ENCODE results near the gene SESN2. TPM values are rescaled to one million over a fixed set of nuclear protein-coding genes. Genes with fewer than 3 reads are reported as not detected.

SESN2 gene
- total RNA-seq, 1 experiment from 2014 or later, result 118 TPM

DNA sequence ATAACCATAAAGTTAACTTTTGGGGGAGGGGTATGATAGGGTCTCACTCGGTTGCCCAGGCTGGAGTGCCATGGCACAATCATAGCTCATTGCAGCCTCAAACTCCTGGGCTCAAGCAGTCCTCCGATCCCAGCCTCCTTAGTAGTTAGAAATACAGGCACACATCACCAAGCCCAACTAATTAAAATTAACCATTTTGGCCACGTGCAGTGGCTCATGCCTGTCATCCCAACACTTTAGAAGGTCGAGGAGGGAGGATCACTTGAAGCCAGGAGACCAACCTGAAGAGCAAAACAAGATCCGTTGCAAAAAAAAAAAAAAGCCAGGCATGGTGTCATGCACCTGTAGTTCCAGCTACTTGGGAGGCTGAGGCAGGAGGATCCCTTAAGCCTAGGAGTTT is 42.9 kb downstream of the SESN2 start:
- Mint-ChIP-seq H3K4me3 (ENCODE audit: unreplicated experiment) (no peak overlapping the region), H3K27me3 (ENCODE audit: insufficient read depth, unreplicated experiment) (no peaks in the 10 kb centered on the region), H3K4me1 (ENCODE audit: insufficient read depth, unreplicated experiment) (no peaks in the 10 kb centered on the region), H3K36me3 (ENCODE audit: insufficient read depth, unreplicated experiment) (no peaks in the 10 kb centered on the region), H3K9me3 (ENCODE audit: unreplicated experiment) (no peaks in the 10 kb centered on the region), H3K27ac (ENCODE audit: low read depth, unreplicated experiment) (peak overlapping the region; percentile 13)
- no TSS peak for BruUV-seq (replicated peaks)
- ChIA-PET POLR2A (interaction anchor here (0.6 to 2.7 kb wide), 5 partner anchors 10 to 81 kb away, joined by 3 to 15 read pairs (median 5); no protein-coding TSS in a partner anchor), CTCF (interaction anchor here (0.6 to 0.8 kb wide), 3 partner anchors 9 to 399 kb away, joined by 4 to 10 read pairs (median 4); no protein-coding TSS in a partner anchor)
- TF ChIP-seq CTCF (IDR thresholded peaks at IDR 0.05; ENCODE audit: unreplicated experiment), result no peak
- intact Hi-C loops (cut with micrococcal nuclease), result no loop called here
- DNase-seq (ENCODE audit: unreplicated experiment), result no peak

DNA sequence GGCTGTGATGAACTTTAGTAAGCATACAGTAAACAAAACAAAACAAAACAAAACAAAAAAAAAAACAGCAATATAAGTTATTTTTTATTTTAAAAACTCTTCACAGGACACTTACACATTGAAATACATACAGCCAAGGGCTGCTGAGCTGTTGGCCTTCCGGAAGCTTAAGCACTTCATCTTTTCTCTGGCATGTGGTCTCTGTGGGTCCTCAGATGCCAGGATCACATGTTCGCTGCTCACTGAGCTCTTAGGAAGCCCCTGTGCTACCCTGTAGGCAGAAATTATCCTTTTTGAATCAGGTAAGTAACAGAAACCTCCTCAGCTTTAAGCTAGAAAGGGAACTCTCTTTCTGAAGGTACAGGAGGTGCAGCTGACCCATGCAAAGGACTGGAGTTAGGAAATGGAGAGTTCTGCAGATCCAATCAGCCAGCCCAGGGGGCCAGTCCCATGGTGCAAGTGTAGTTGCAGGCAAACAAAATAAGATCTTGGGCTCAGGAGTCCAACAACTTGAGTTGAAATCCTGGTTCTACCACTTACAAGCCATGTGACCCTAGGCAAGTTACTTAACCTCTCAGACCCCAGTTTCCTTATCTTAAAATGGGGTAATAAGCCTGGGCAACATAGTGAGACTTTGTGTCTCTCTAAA is 47.1 kb downstream of the SESN2 start:
- Mint-ChIP-seq H3K4me1 (ENCODE audit: insufficient read depth, unreplicated experiment) (no peaks in the 10 kb centered on the region), H3K36me3 (ENCODE audit: insufficient read depth, unreplicated experiment) (no peaks in the 10 kb centered on the region), H3K9me3 (ENCODE audit: unreplicated experiment) (no peaks in the 10 kb centered on the region), H3K27ac (ENCODE audit: low read depth, unreplicated experiment) (no peak overlapping the region), H3K4me3 (ENCODE audit: unreplicated experiment) (no peak overlapping the region), H3K27me3 (ENCODE audit: insufficient read depth, unreplicated experiment) (no peaks in the 10 kb centered on the region)
- intact Hi-C loops (cut with micrococcal nuclease), result no loop called here
- BruUV-seq (replicated peaks), result no TSS peak
- ChIA-PET POLR2A (interaction anchor here (0.6 kb wide), 2 partner anchors 853 to 1168 kb away, joined by 4 to 6 read pairs; no protein-coding TSS in a partner anchor), CTCF (no interaction called here)
- no peak for TF ChIP-seq CTCF (IDR thresholded peaks at IDR 0.05; ENCODE audit: unreplicated experiment)
- no peak for DNase-seq (ENCODE audit: unreplicated experiment)

GRCh38 chr1:28308750-28309149 is 49.4 kb downstream of the SESN2 start:
- no peak for DNase-seq (ENCODE audit: unreplicated experiment)
- Mint-ChIP-seq H3K36me3 (ENCODE audit: insufficient read depth, unreplicated experiment) (no peaks in the 10 kb centered on the region), H3K27ac (ENCODE audit: low read depth, unreplicated experiment) (no peak overlapping the region), H3K4me1 (ENCODE audit: insufficient read depth, unreplicated experiment) (peaks cover 2% of the 10 kb centered on the region), H3K9me3 (ENCODE audit: unreplicated experiment) (no peaks in the 10 kb centered on the region), H3K27me3 (ENCODE audit: insufficient read depth, unreplicated experiment) (no peaks in the 10 kb centered on the region), H3K4me3 (ENCODE audit: unreplicated experiment) (no peak overlapping the region)
- CTCF ChIA-PET, result no interaction called here
- no TSS peak for BruUV-seq (replicated peaks)
- POLR2A ChIA-PET, result no interaction called here
- intact Hi-C loops (cut with micrococcal nuclease), result no loop called here
- no peak for TF ChIP-seq CTCF (IDR thresholded peaks at IDR 0.05; ENCODE audit: unreplicated experiment)

DNA sequence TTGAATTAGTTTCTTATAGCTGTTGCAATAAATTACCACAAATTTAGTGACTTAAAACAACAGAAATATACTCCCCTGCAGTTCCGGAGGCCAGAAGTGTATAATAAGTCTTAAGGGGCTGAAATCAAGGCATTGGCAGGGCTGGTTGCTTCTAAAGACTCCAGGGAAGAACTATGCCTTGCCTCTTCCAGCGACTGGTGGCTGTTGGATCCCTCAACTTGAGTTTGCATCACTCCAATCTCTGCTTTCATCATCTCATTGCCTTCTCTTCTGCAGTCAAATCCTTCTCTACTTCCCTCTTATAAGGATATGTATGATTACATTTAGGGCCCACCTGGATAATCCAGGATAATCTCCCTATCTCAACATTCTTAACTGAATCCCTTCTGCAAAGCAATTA is 50.4 kb downstream of the SESN2 start:
- POLR2A ChIA-PET, result no interaction called here
- Mint-ChIP-seq H3K27me3 (ENCODE audit: insufficient read depth, unreplicated experiment) (no peaks in the 10 kb centered on the region), H3K36me3 (ENCODE audit: insufficient read depth, unreplicated experiment) (no peaks in the 10 kb centered on the region), H3K9me3 (ENCODE audit: unreplicated experiment) (no peaks in the 10 kb centered on the region), H3K27ac (ENCODE audit: low read depth, unreplicated experiment) (no peak overlapping the region), H3K4me1 (ENCODE audit: insufficient read depth, unreplicated experiment) (peaks cover 9% of the 10 kb centered on the region), H3K4me3 (ENCODE audit: unreplicated experiment) (no peak overlapping the region)
- DNase-seq (ENCODE audit: unreplicated experiment), result no peak
- TF ChIP-seq CTCF (IDR thresholded peaks at IDR 0.05; ENCODE audit: unreplicated experiment), result no peak
- intact Hi-C loops (cut with micrococcal nuclease), result no loop called here
- CTCF ChIA-PET, result no interaction called here
- no TSS peak for BruUV-seq (replicated peaks)
